ENCODE measurements around the gene SHROOM3. TPM values are rescaled to one million over a fixed set of nuclear protein-coding genes. Genes with fewer than 3 reads are reported as not detected.
A peak's percentile ranks its signal among the peaks of the same experiment; 100 is the strongest.

SHROOM3 gene
- total and polyA plus RNA-seq, 4 donors, result 4.7 to 25.8 (median 8.7) TPM

DNA sequence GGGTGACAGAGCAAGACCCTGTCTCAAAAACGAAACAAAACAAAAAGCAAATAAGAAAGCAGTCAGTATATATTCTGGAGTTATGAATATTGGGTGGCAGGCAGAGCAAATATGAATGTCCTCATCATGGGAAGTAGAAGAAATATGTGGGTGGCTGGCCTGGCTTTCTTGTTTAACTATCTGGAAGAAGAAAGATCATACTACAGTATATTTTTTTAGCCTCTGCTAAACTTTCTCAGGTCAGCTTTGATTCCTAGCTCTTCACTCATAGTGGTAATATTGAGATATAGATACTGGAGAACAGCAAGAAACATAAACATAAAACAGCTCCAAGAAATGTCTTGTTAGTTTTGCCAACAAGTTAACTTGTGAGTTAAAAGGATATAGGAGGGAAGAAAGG, 270.4 kb downstream of the SHROOM3 start:
- Histone ChIP-seq H3K36me3 (ENCODE audit: control insufficient read depth in 4 of 4, insufficient read depth in 3 of 4, low read depth in 1 of 4, low read length in 3 of 4) (peaks cover 0 to 3% (median 2%) of the 10 kb centered on the region in 4 donors), H3K4me3 (ENCODE audit: low read depth in 1 of 3, low read length in 3 of 3) (no peak overlapping the region), H3K9me3 (ENCODE audit: control insufficient read depth in 4 of 4, low read length in 3 of 4) (no peaks in the 10 kb centered on the region), H3K9ac (ENCODE audit: low read depth in 1 of 2, low read length in 2 of 2) (no peak overlapping the region), H3K27ac (ENCODE audit: low read depth in 1 of 2, low read length in 2 of 2) (peak overlapping the region; percentile 73 to 89), H3K4me1 (ENCODE audit: control insufficient read depth in 4 of 4, insufficient read depth in 4 of 4, low read length in 3 of 4) (peaks cover 19 to 57% (median 48%) of the 10 kb centered on the region in 4 donors), H3K27me3 (ENCODE audit: control insufficient read depth in 4 of 4, insufficient read depth in 4 of 4, low read length in 3 of 4) (no peaks in the 10 kb centered on the region)
- 56% methylated on average over 1 of the region's 1 CpG for WGBS
- TF ChIP-seq, protein P1, sequence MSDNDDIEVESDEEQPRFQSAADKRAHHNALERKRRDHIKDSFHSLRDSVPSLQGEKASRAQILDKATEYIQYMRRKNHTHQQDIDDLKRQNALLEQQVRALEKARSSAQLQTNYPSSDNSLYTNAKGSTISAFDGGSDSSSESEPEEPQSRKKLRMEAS (IDR thresholded peaks at IDR 0.05), result no peak
- TF ChIP-seq RXRA (IDR thresholded peaks at IDR 0.05) (no peak), TAF1 (conservative IDR thresholded peaks at IDR 0.05) (no peak), JUND (IDR thresholded peaks at IDR 0.05) (no peak), HNF4A (conservative IDR thresholded peaks at IDR 0.05) (no peak)
- TF ChIP-seq, protein P2, sequence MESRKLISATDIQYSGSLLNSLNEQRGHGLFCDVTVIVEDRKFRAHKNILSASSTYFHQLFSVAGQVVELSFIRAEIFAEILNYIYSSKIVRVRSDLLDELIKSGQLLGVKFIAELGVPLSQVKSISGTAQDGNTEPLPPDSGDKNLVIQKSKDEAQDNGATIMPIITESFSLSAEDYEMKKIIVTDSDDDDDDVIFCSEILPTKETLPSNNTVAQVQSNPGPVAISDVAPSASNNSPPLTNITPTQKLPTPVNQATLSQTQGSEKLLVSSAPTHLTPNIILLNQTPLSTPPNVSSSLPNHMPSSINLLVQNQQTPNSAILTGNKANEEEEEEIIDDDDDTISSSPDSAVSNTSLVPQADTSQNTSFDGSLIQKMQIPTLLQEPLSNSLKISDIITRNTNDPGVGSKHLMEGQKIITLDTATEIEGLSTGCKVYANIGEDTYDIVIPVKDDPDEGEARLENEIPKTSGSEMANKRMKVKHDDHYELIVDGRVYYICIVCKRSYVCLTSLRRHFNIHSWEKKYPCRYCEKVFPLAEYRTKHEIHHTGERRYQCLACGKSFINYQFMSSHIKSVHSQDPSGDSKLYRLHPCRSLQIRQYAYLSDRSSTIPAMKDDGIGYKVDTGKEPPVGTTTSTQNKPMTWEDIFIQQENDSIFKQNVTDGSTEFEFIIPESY (IDR thresholded peaks at IDR 0.05), result no peak
- TF ChIP-seq, protein P3, sequence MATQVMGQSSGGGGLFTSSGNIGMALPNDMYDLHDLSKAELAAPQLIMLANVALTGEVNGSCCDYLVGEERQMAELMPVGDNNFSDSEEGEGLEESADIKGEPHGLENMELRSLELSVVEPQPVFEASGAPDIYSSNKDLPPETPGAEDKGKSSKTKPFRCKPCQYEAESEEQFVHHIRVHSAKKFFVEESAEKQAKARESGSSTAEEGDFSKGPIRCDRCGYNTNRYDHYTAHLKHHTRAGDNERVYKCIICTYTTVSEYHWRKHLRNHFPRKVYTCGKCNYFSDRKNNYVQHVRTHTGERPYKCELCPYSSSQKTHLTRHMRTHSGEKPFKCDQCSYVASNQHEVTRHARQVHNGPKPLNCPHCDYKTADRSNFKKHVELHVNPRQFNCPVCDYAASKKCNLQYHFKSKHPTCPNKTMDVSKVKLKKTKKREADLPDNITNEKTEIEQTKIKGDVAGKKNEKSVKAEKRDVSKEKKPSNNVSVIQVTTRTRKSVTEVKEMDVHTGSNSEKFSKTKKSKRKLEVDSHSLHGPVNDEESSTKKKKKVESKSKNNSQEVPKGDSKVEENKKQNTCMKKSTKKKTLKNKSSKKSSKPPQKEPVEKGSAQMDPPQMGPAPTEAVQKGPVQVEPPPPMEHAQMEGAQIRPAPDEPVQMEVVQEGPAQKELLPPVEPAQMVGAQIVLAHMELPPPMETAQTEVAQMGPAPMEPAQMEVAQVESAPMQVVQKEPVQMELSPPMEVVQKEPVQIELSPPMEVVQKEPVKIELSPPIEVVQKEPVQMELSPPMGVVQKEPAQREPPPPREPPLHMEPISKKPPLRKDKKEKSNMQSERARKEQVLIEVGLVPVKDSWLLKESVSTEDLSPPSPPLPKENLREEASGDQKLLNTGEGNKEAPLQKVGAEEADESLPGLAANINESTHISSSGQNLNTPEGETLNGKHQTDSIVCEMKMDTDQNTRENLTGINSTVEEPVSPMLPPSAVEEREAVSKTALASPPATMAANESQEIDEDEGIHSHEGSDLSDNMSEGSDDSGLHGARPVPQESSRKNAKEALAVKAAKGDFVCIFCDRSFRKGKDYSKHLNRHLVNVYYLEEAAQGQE (IDR thresholded peaks at IDR 0.05), result no peak
- no peak for DNase-seq (ENCODE audit: low spot score)

DNA sequence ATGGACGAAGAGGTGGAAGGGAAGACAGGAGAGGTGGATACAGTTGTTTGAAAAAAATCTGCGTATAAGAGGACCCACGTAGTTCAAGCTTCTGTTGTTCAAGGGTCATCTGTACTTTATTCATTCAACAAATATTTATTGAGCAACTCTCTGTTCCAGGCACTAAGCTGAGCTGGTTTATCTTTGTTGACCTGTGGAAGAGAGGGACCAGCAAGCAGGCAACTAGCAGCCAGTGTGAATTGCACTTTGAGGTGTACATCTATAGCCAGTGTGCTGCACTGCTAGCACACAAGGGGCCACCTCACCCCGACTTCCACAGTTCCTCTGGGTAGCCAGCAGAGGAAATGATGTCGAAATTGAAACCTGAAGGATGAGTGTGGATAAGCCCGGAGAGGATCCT, 271.6 kb downstream of the SHROOM3 start:
- 49% methylated on average over 6 of the region's 6 CpGs for WGBS
- no peak overlapping the region for H3K9ac ChIP-seq (ENCODE audit: low read depth in 1 of 2, low read length in 2 of 2)
- no peaks in the 10 kb centered on the region for H3K9me3 ChIP-seq (ENCODE audit: control insufficient read depth in 4 of 4, low read length in 3 of 4)
- H3K4me3 ChIP-seq (ENCODE audit: low read depth in 1 of 3, low read length in 3 of 3), result no peak overlapping the region
- peak; percentile 62 for TF ChIP-seq YY1 (IDR thresholded peaks at IDR 0.05)
- TF ChIP-seq, protein P1 (IDR thresholded peaks at IDR 0.05), result peak; percentile 57
- TF ChIP-seq FOXA2 (IDR thresholded peaks at IDR 0.05), result peak; percentile 86
- TF ChIP-seq, protein P2 (IDR thresholded peaks at IDR 0.05), result peak; percentile 52
- TF ChIP-seq HNF4A (conservative IDR thresholded peaks at IDR 0.05), result peak; percentile 79 to 85
- peak; percentile 87 for TF ChIP-seq FOXA1 (IDR thresholded peaks at IDR 0.05)
- TF ChIP-seq, protein P3 (IDR thresholded peaks at IDR 0.05), result peak; percentile 66
- TF ChIP-seq EGR1 (IDR thresholded peaks at IDR 0.05; ENCODE audit: low read depth in 2 of 2), result no peak
- TF ChIP-seq HNF4G (IDR thresholded peaks at IDR 0.05), result no peak
- TF ChIP-seq, protein P4, sequence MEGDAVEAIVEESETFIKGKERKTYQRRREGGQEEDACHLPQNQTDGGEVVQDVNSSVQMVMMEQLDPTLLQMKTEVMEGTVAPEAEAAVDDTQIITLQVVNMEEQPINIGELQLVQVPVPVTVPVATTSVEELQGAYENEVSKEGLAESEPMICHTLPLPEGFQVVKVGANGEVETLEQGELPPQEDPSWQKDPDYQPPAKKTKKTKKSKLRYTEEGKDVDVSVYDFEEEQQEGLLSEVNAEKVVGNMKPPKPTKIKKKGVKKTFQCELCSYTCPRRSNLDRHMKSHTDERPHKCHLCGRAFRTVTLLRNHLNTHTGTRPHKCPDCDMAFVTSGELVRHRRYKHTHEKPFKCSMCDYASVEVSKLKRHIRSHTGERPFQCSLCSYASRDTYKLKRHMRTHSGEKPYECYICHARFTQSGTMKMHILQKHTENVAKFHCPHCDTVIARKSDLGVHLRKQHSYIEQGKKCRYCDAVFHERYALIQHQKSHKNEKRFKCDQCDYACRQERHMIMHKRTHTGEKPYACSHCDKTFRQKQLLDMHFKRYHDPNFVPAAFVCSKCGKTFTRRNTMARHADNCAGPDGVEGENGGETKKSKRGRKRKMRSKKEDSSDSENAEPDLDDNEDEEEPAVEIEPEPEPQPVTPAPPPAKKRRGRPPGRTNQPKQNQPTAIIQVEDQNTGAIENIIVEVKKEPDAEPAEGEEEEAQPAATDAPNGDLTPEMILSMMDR (IDR thresholded peaks at IDR 0.05; ENCODE audit: low read depth, low read length, missing input control), result no peak
- peak; percentile 71 for TF ChIP-seq SP1 (IDR thresholded peaks at IDR 0.05)
- peak; percentile 73 to 88 for TF ChIP-seq RXRA (IDR thresholded peaks at IDR 0.05)
- peak in 1 of 2 donors; percentile 78 for TF ChIP-seq JUND (IDR thresholded peaks at IDR 0.05)
- no peak for TF ChIP-seq GABPA (IDR thresholded peaks at IDR 0.05 in 1 of 2, conservative IDR thresholded peaks at IDR 0.05 in 1 of 2)
- no peak for TF ChIP-seq TAF1 (conservative IDR thresholded peaks at IDR 0.05)
- TF ChIP-seq RAD21 (IDR thresholded peaks at IDR 0.05), result peak; percentile 40 to 54
- no peak for TF ChIP-seq NR2F2 (IDR thresholded peaks at IDR 0.05)
- TF ChIP-seq, protein P5, sequence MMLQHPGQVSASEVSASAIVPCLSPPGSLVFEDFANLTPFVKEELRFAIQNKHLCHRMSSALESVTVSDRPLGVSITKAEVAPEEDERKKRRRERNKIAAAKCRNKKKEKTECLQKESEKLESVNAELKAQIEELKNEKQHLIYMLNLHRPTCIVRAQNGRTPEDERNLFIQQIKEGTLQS (IDR thresholded peaks at IDR 0.05), result no peak
- peaks cover 19 to 56% (median 48%) of the 10 kb centered on the region in 4 donors for H3K4me1 ChIP-seq (ENCODE audit: control insufficient read depth in 4 of 4, insufficient read depth in 4 of 4, low read length in 3 of 4)
- peak overlapping the region; percentile 64 to 65 for H3K27ac ChIP-seq (ENCODE audit: low read depth in 1 of 2, low read length in 2 of 2)
- peaks cover 6 to 11% (median 8%) of the 10 kb centered on the region in 4 donors for H3K36me3 ChIP-seq (ENCODE audit: control insufficient read depth in 4 of 4, insufficient read depth in 3 of 4, low read depth in 1 of 4, low read length in 3 of 4)
- no peak for DNase-seq (ENCODE audit: low spot score)
- H3K27me3 ChIP-seq (ENCODE audit: control insufficient read depth in 4 of 4, insufficient read depth in 4 of 4, low read length in 3 of 4), result no peaks in the 10 kb centered on the region

Measured in liver (tissue), 9 donors.